HG03064 (cell line): Measurements from ENCODE around the gene PFDN5.
A peak's percentile ranks its signal among the peaks of the same experiment; 100 is the strongest.
"Not testable (repeated sequence)": the region's sequence is repeated elsewhere in the genome, so short reads cannot be mapped to it uniquely, and the experiment has no call there.

Experiments
- ATAC-seq: cut with Tn5 transposase; IDR thresholded peaks from one replicate; pipeline ENCODE4 v1.9.1; 2021; ENCODE audit warnings: low read depth; ENCODE audit not compliant: unreplicated experiment

PFDN5 gene

GRCh38 chr12:53325511-53326061 is 30.2 kb downstream of the PFDN5 start:
- ATAC-seq = no peak

GRCh38 chr12:53326460-53327185 is 31.3 kb downstream of the PFDN5 start:
- no peak for ATAC-seq

- ATAC-seq = no peak
Observed at GRCh38 chr12:53327435-53328042, 32.2 kb downstream of the PFDN5 start.

- no peak for ATAC-seq
Observed at GRCh38 chr12:53328043-53328435, 32.7 kb downstream of the PFDN5 start.

- no peak for ATAC-seq
Observed at GRCh38 chr12:53330671-53331070, 35.3 kb downstream of the PFDN5 start.

- not testable (repeated sequence) for ATAC-seq
Observed at GRCh38 chr12:53332339-53332738, 37.0 kb downstream of the PFDN5 start.

- ATAC-seq = no peak
Observed at GRCh38 chr12:53332744-53333143, 37.4 kb downstream of the PFDN5 start.

GRCh38 chr12:53333289-53333688 is 37.9 kb downstream of the PFDN5 start:
- no peak for ATAC-seq

- ATAC-seq = no peak
Observed at GRCh38 chr12:53333845-53334244, 38.5 kb downstream of the PFDN5 start.

- ATAC-seq = no peak
Observed at GRCh38 chr12:53334822-53335221, 39.5 kb downstream of the PFDN5 start.

- ATAC-seq = no peak
Observed at GRCh38 chr12:53336181-53336681, 40.9 kb downstream of the PFDN5 start, which contains the start of gene SP7. SP7 (minus strand) TSS chr12:53336354; CDS start chr12:53335646, 708 bp downstream.

GRCh38 chr12:53338017-53338416 is 42.7 kb downstream of the PFDN5 start:
- ATAC-seq = no peak

GRCh38 chr12:53338916-53339315 is 43.6 kb downstream of the PFDN5 start:
- no peak for ATAC-seq

GRCh38 chr12:53340398-53340797 is 45.1 kb downstream of the PFDN5 start:
- ATAC-seq = no peak

- no peak for ATAC-seq
Observed at GRCh38 chr12:53343449-53343848, 48.1 kb downstream of the PFDN5 start.

GRCh38 chr12:53343969-53344368 is 48.6 kb downstream of the PFDN5 start:
- no peak for ATAC-seq

GRCh38 chr12:53344487-53344823 is 49.1 kb downstream of the PFDN5 start:
- no peak for ATAC-seq

- ATAC-seq = peak; percentile 71
Observed at GRCh38 chr12:53344824-53345485, 49.6 kb downstream of the PFDN5 start.

- no peak for ATAC-seq
Observed at GRCh38 chr12:53345486-53346188, 50.3 kb downstream of the PFDN5 start.

- ATAC-seq = no peak
Observed at GRCh38 chr12:53346491-53346890, 51.1 kb downstream of the PFDN5 start.

- ATAC-seq = no peak
Observed at GRCh38 chr12:53347905-53348304, 52.6 kb downstream of the PFDN5 start.
